ENCODE data around the gene DLG2.
"Not testable (repeated sequence)": the region's sequence is repeated elsewhere in the genome, so short reads cannot be mapped to it uniquely, and the experiment has no call there.

DLG2 gene

GRCh38 chr11:85132851-85133585 lies 494.1 kb downstream of the DLG2 start:
- no peaks in the 10 kb centered on the region for H3K9me3 ChIP-seq (replicated peaks; ENCODE audit: low read length)
- peak overlapping the region; percentile 52 for H3K4me2 ChIP-seq (ENCODE audit: low read length)
- H3K4me1 ChIP-seq (ENCODE audit: control insufficient read depth, insufficient read depth, low read length) = peaks cover 5% of the 10 kb centered on the region
- peaks cover 5% of the 10 kb centered on the region for H3K27me3 ChIP-seq (ENCODE audit: control insufficient read depth, insufficient read depth, low read length)
- H3K4me3 ChIP-seq (ENCODE audit: low read length) = peak overlapping the region; percentile 7
- no peaks in the 10 kb centered on the region for H3K36me3 ChIP-seq (ENCODE audit: insufficient read depth, low read length)
- no peak overlapping the region for H3K9ac ChIP-seq (ENCODE audit: low read depth, low read length)

DNA sequence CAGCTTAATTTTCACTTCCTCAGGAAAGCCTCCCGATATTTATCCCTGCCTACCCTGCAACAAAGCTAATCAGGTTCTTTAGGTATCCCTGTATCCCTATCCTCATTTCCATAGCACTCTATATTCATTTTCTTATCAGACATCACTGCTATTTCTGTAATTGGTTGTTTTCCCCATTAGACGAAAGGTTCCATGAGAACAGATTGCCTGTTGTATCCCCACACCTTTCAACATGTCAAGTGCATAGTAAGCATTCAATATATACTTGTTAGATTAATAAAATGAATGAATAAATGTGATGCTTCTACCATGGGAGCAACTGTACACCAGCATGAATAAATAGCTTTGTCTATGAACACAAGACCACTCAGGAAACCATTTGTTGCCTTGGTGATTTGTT lies 499.8 kb downstream of the DLG2 start:
- no peaks in the 10 kb centered on the region for H3K36me3 ChIP-seq (ENCODE audit: insufficient read depth, low read length)
- H3K9me3 ChIP-seq (replicated peaks; ENCODE audit: low read length) = no peaks in the 10 kb centered on the region
- no peaks in the 10 kb centered on the region for H3K4me1 ChIP-seq (ENCODE audit: control insufficient read depth, insufficient read depth, low read length)
- no peak overlapping the region for H3K9ac ChIP-seq (ENCODE audit: low read depth, low read length)
- no peak overlapping the region for H3K4me2 ChIP-seq (ENCODE audit: low read length)
- no peak overlapping the region for H3K4me3 ChIP-seq (ENCODE audit: low read length)
- H3K27me3 ChIP-seq (ENCODE audit: control insufficient read depth, insufficient read depth, low read length) = no peaks in the 10 kb centered on the region

- Histone ChIP-seq H3K4me1 (ENCODE audit: control insufficient read depth, insufficient read depth, low read length) (no peaks in the 10 kb centered on the region), H3K27me3 (ENCODE audit: control insufficient read depth, insufficient read depth, low read length) (no peaks in the 10 kb centered on the region), H3K36me3 (ENCODE audit: insufficient read depth, low read length) (no peaks in the 10 kb centered on the region), H3K9me3 (replicated peaks; ENCODE audit: low read length) (no peaks in the 10 kb centered on the region), H3K4me3 (ENCODE audit: low read length) (no peak overlapping the region), H3K4me2 (ENCODE audit: low read length) (no peak overlapping the region), H3K9ac (ENCODE audit: low read depth, low read length) (no peak overlapping the region)
Measured at GRCh38 chr11:85123752-85124231, 503.4 kb downstream of the DLG2 start.

- no peak overlapping the region for H3K9ac ChIP-seq (ENCODE audit: low read depth, low read length)
- no peak overlapping the region for H3K4me3 ChIP-seq (ENCODE audit: low read length)
- H3K4me1 ChIP-seq (ENCODE audit: control insufficient read depth, insufficient read depth, low read length) = peaks cover 9% of the 10 kb centered on the region
- H3K36me3 ChIP-seq (ENCODE audit: insufficient read depth, low read length) = no peaks in the 10 kb centered on the region
- no peak overlapping the region for H3K4me2 ChIP-seq (ENCODE audit: low read length)
- no peaks in the 10 kb centered on the region for H3K27me3 ChIP-seq (ENCODE audit: control insufficient read depth, insufficient read depth, low read length)
- H3K9me3 ChIP-seq (replicated peaks; ENCODE audit: low read length) = no peaks in the 10 kb centered on the region
Measured at GRCh38 chr11:85118151-85118550, 509.0 kb downstream of the DLG2 start.

DNA sequence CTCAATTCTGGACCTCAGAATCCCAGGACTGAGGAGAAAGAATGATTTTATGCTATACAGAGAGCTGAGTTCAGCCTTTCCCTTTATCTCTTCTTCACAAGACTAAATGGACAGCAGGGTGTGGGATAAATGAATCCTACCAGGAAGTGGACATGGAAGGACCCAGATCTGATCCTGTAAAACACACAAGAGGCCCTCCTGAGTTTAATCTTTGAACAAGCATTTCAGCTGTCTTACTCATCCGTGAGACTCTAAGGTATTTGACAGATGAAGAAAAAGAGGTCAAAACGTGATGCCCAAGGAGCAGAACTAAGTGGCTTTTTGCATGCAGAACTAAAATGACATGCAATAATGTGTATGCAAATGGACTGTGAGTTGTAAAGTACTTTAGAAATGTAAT lies 511.3 kb downstream of the DLG2 start:
- Histone ChIP-seq H3K9me3 (replicated peaks; ENCODE audit: low read length) (no peaks in the 10 kb centered on the region), H3K4me3 (ENCODE audit: low read length) (no peak overlapping the region), H3K27me3 (ENCODE audit: control insufficient read depth, insufficient read depth, low read length) (no peaks in the 10 kb centered on the region), H3K36me3 (ENCODE audit: insufficient read depth, low read length) (no peaks in the 10 kb centered on the region), H3K4me1 (ENCODE audit: control insufficient read depth, insufficient read depth, low read length) (peaks cover 9% of the 10 kb centered on the region), H3K9ac (ENCODE audit: low read depth, low read length) (no peak overlapping the region), H3K4me2 (ENCODE audit: low read length) (no peak overlapping the region)

GRCh38 chr11:85114786-85115185 lies 512.4 kb downstream of the DLG2 start:
- Histone ChIP-seq H3K9ac (ENCODE audit: low read depth, low read length) (no peak overlapping the region), H3K27me3 (ENCODE audit: control insufficient read depth, insufficient read depth, low read length) (no peaks in the 10 kb centered on the region), H3K4me1 (ENCODE audit: control insufficient read depth, insufficient read depth, low read length) (peaks cover 9% of the 10 kb centered on the region), H3K4me2 (ENCODE audit: low read length) (no peak overlapping the region), H3K36me3 (ENCODE audit: insufficient read depth, low read length) (no peaks in the 10 kb centered on the region), H3K4me3 (ENCODE audit: low read length) (no peak overlapping the region), H3K9me3 (replicated peaks; ENCODE audit: low read length) (no peaks in the 10 kb centered on the region)

- not testable (repeated sequence) for H3K9me3 ChIP-seq (replicated peaks; ENCODE audit: low read length); H3K9ac ChIP-seq (ENCODE audit: low read depth, low read length); H3K4me2 ChIP-seq (ENCODE audit: low read length); H3K4me3 ChIP-seq (ENCODE audit: low read length); H3K27me3 ChIP-seq (ENCODE audit: control insufficient read depth, insufficient read depth, low read length); H3K4me1 ChIP-seq (ENCODE audit: control insufficient read depth, insufficient read depth, low read length); H3K36me3 ChIP-seq (ENCODE audit: insufficient read depth, low read length)
Measured at GRCh38 chr11:85110246-85110645, 516.9 kb downstream of the DLG2 start.

DNA sequence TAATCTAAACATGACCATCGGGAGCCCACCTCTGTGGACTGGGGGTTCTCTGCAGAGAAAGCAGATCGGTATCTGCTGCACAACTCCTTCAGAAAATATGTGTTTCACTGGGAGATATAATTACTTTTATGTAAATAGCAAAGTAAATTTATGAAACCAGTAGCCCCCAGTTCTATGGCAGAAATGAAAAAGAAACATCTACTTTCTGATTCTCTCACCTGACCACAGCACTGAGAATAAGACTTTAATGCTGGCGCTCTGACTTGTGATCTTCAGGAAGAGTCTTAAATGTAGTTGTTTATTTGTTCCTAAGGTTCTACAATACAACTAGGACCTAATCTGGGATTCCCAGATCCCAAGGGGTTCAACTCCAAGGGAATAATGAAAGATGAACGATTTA lies 518.0 kb downstream of the DLG2 start:
- no peaks in the 10 kb centered on the region for H3K36me3 ChIP-seq (ENCODE audit: insufficient read depth, low read length)
- no peaks in the 10 kb centered on the region for H3K4me1 ChIP-seq (ENCODE audit: control insufficient read depth, insufficient read depth, low read length)
- H3K4me3 ChIP-seq (ENCODE audit: low read length) = no peak overlapping the region
- no peaks in the 10 kb centered on the region for H3K27me3 ChIP-seq (ENCODE audit: control insufficient read depth, insufficient read depth, low read length)
- H3K9me3 ChIP-seq (replicated peaks; ENCODE audit: low read length) = no peaks in the 10 kb centered on the region
- no peak overlapping the region for H3K4me2 ChIP-seq (ENCODE audit: low read length)
- no peak overlapping the region for H3K9ac ChIP-seq (ENCODE audit: low read depth, low read length)

DNA sequence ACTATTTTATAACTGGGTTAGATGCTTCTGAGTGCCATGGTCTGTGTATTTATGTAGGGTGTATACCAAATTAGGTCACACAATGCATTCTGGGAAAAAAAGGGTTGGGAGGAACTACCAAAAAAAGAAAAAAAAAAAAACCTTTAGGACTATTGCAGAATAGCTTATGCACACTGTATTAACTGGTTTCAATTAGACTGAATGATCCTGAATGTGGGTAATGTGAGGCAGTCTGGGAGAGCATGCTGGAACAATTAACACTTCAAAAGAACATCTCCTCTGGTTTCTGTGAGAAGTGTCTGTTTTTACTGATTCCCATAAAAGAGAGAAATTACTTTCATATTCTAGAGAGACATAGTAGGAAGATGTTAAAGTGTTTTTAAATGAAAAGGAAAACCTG lies 521.3 kb downstream of the DLG2 start:
- H3K4me3 ChIP-seq (ENCODE audit: low read length) = no peak overlapping the region
- H3K4me2 ChIP-seq (ENCODE audit: low read length) = no peak overlapping the region
- no peaks in the 10 kb centered on the region for H3K9me3 ChIP-seq (replicated peaks; ENCODE audit: low read length)
- no peaks in the 10 kb centered on the region for H3K36me3 ChIP-seq (ENCODE audit: insufficient read depth, low read length)
- H3K27me3 ChIP-seq (ENCODE audit: control insufficient read depth, insufficient read depth, low read length) = no peaks in the 10 kb centered on the region
- no peaks in the 10 kb centered on the region for H3K4me1 ChIP-seq (ENCODE audit: control insufficient read depth, insufficient read depth, low read length)
- H3K9ac ChIP-seq (ENCODE audit: low read depth, low read length) = no peak overlapping the region

DNA sequence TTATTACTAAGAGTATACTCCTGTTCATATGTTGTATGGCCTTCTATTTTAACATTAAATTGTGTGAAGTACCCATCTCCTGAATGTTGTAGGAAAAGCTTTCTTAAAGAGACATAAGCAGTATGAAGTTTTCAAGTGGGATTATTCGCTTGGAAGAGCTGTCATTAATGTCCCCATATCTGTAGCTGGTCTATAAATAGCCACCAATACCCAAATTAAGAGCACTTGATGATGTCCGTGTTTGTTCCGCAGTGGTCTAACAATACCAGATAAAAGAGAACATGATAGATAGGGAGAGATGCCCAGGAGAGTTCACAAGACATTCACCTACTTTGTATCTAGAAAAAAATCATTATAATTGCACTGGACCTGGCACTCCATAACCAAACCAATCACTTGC lies 527.6 kb downstream of the DLG2 start:
- H3K27me3 ChIP-seq (ENCODE audit: control insufficient read depth, insufficient read depth, low read length) = no peaks in the 10 kb centered on the region

DNA sequence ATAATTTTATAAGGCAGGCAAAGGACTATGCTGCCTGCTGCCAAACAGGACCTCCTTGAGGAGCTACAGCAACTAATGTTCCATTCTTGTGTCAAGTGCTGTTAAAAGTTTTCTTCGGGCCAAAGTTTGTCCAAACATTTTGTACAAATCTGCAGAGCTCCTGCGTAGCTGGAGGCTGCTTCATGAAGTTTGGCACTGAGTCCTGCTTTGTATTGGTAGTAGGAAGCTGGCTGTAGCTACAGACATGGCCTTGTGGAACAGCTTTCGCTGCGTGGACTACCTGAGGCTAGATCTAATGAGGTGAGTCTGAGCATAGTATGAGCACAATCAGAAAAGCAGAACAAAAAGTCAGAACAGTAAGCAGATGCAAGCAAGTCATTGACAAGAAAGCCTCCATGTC lies 528.1 kb downstream of the DLG2 start:
- H3K9ac ChIP-seq (ENCODE audit: low read depth, low read length) = no peak overlapping the region
- no peak overlapping the region for H3K4me3 ChIP-seq (ENCODE audit: low read length)

More for the DNA sequence above, 527.6 kb downstream of the DLG2 start:
- Histone ChIP-seq H3K9ac (ENCODE audit: low read depth, low read length) (no peak overlapping the region), H3K36me3 (ENCODE audit: insufficient read depth, low read length) (no peaks in the 10 kb centered on the region), H3K4me1 (ENCODE audit: control insufficient read depth, insufficient read depth, low read length) (no peaks in the 10 kb centered on the region), H3K4me3 (ENCODE audit: low read length) (no peak overlapping the region), H3K9me3 (replicated peaks; ENCODE audit: low read length) (no peaks in the 10 kb centered on the region), H3K4me2 (ENCODE audit: low read length) (no peak overlapping the region)

DNA sequence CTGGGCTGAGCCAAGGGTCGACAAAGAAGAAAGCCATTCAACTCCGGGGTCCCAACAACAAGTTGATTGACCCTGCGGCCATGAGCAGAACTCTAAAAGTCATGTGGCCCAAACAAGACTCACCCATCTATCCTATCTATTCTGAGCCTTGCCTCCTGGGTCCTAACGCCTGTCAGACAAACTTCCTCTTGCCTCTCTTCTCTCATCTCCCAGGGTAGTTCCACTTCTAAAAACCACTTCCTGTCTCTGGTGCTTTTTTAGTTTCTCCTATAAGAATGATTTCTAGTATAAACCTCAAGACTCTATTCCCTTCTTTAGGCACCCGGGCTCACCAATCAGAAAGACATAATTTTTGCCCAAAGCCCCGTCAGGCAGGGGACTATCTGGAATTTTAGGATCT lies 530.2 kb downstream of the DLG2 start:
- H3K9me3 ChIP-seq (replicated peaks; ENCODE audit: low read length) = no peaks in the 10 kb centered on the region
- no peaks in the 10 kb centered on the region for H3K27me3 ChIP-seq (ENCODE audit: control insufficient read depth, insufficient read depth, low read length)
- no peaks in the 10 kb centered on the region for H3K36me3 ChIP-seq (ENCODE audit: insufficient read depth, low read length)
- no peak overlapping the region for H3K4me3 ChIP-seq (ENCODE audit: low read length)
- no peaks in the 10 kb centered on the region for H3K4me1 ChIP-seq (ENCODE audit: control insufficient read depth, insufficient read depth, low read length)
- H3K4me2 ChIP-seq (ENCODE audit: low read length) = no peak overlapping the region
- H3K9ac ChIP-seq (ENCODE audit: low read depth, low read length) = no peak overlapping the region

More for the DNA sequence above, 528.1 kb downstream of the DLG2 start:
- no peak overlapping the region for H3K4me2 ChIP-seq (ENCODE audit: low read length)
- no peaks in the 10 kb centered on the region for H3K27me3 ChIP-seq (ENCODE audit: control insufficient read depth, insufficient read depth, low read length)
- H3K36me3 ChIP-seq (ENCODE audit: insufficient read depth, low read length) = no peaks in the 10 kb centered on the region
- H3K9me3 ChIP-seq (replicated peaks; ENCODE audit: low read length) = no peaks in the 10 kb centered on the region
- H3K4me1 ChIP-seq (ENCODE audit: control insufficient read depth, insufficient read depth, low read length) = no peaks in the 10 kb centered on the region

All from skeletal muscle satellite cell (primary cell).